Uterus (tissue), 2 donors: Measurements from ENCODE around the gene MSX1.

Experiments
- POLR2A ChIP-seq, 2 donors: fragments of 450-650 bp; IDR thresholded peaks; one replicate each; pipeline ENCODE4 v1.6.1; 2016; ENCODE audit warnings: antibody characterized with exemption in 2 of 2, mild to moderate bottlenecking in 1 of 2, moderate library complexity in 1 of 2
- TF ChIP-seq, protein P1 (sequence below), 4 experiments: fragments of 200-600 bp in 2 of 4; fragments of 450-650 bp in 2 of 4; sonication (generic) in 2 of 4; IDR thresholded peaks; one replicate each; pipeline ENCODE4 v1.5.1; 2016 to 2019; ENCODE audit warnings: antibody characterized with exemption in 4 of 4, mild to moderate bottlenecking in 2 of 4, moderate library complexity in 1 of 4

DNA sequence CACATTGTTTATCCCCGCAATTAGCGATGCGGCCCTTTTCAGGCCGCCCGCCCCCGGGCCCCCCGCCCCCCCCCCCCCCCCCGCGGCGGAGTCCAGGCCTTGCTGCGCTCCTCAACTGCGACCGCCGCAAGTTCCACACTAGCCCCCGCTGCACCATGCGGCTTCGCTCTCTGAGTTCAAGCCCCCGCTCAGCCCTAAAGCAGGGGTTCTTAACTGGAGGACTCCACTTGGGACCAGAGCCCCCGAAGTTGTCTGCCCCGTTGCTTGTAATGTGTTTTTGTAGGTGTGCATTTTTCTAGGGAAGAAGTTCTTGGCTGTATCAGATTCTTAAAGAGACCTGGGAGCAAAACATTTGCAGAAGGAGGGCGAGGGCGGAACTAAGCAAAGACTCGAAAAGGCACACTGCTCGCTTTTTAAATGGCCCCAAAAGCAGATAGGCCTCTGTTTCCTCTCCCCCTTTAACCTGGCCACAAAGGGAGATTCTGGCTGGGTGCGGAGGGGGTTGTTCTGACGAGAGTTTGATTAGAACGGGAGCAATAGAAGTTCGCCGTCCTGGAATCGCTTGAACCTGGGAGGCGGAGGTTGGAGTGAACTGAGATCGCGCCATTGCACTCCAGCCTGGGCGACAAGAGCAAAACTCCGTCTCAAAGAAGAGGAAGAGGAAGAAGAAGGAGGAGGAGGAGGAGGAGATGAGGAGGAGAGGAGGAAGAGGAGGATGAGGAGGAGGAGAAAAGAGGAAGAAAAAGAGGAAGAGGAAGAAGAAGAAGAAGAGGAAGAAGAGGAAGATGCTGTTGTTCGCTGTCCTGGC is 2.3 kb upstream of the MSX1 start:
- TF ChIP-seq, protein P1, sequence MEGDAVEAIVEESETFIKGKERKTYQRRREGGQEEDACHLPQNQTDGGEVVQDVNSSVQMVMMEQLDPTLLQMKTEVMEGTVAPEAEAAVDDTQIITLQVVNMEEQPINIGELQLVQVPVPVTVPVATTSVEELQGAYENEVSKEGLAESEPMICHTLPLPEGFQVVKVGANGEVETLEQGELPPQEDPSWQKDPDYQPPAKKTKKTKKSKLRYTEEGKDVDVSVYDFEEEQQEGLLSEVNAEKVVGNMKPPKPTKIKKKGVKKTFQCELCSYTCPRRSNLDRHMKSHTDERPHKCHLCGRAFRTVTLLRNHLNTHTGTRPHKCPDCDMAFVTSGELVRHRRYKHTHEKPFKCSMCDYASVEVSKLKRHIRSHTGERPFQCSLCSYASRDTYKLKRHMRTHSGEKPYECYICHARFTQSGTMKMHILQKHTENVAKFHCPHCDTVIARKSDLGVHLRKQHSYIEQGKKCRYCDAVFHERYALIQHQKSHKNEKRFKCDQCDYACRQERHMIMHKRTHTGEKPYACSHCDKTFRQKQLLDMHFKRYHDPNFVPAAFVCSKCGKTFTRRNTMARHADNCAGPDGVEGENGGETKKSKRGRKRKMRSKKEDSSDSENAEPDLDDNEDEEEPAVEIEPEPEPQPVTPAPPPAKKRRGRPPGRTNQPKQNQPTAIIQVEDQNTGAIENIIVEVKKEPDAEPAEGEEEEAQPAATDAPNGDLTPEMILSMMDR (IDR thresholded peaks at IDR 0.05) = no peak
- no peak for TF ChIP-seq POLR2A (IDR thresholded peaks at IDR 0.05)
